HG03469 (cell line): ENCODE results near the gene TOR2A.
A peak's percentile ranks its signal among the peaks of the same experiment; 100 is the strongest.

Experiments
- ATAC-seq: cut with Tn5 transposase; IDR thresholded peaks from one replicate; pipeline ENCODE4 v1.9.1; 2021; ENCODE audit warnings: mild to moderate bottlenecking, moderate library complexity, moderate number of reproducible peaks; ENCODE audit not compliant: unreplicated experiment

TOR2A gene

GRCh38 chr9:127700594-127701255 is 34.4 kb downstream of the TOR2A start:
- no peak for ATAC-seq

DNA sequence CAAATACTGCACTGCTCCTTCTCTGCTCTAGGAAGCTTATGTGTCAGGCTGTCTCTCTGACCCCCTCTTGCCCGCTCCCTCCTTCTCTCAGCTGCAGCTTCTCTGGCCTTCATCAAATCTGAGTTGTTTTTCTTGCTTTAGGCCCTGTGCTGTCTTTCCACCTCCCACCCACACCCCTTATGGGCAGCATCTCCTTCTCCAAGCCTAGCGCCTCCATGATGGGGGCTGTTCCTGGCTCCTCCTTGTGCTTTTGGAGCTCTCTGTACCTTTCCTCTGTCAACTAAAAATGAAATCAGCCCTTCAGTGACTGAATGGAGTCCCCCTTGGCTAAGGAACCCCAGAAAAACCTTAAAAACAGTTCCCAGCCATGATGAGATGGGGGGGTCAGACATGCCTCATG is 35.0 kb downstream of the TOR2A start:
- ATAC-seq = no peak

- peak; percentile 74 for ATAC-seq
Observed at GRCh38 chr9:127698985-127699670, 36.0 kb downstream of the TOR2A start.

DNA sequence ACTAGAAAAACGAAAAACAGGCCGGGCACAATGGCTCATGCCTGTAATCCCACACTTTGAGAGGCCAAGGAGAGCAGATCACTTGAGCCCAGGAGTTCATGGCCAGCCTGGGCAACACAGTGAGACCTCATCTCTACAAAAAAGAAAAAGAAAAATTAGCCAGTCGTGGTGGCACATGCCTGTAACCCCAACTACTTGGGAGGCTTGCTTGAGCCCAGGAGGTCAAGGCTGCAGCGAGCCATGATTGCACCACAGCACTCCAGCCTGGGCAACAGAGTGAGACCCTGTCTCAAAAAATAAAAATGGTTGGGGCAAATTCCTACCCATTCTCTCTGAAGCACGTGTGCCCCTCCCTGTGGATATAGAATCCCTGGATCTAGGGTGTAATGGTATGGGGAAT is 36.7 kb downstream of the TOR2A start:
- no peak for ATAC-seq

GRCh38 chr9:127697575-127697974 is 37.5 kb downstream of the TOR2A start:
- ATAC-seq = no peak

DNA sequence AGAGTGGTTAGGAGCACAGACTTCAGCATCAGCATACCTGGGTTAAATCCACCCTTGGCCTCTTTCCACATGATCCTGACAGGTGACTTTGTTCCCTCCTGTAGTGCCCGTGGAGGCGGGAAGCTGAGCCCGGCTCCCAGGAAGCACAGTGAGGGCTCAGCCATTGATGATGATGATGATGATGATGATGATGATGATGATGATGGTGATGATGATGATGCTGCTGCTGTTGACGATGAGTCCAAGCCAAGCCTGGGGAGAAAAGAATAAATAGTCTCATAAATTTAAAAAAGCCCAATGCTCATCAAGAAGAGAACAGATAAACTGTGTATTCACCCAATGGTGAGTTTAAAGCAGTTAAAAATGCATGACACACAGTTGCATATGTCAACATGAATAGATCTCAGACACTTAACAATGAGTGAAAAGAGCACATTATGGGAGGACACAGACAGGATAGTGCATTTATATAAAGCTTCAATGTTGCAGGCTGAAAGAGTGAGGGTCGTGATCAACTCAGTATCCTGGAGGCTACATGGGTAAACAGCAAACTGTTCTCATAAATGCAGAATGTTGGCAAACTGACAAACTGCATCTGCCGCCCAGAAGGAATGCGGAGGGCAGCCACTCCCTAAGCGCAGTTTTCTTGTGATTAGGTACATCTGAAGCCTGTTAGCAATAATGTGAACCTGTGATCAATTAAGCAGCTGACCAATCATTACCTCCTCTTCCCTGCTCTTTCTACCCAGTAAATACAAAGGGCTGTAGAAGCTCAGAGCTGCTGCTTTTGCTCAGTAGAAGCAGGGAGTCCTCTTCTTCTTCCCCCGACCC is 40.0 kb downstream of the TOR2A start:
- ATAC-seq = no peak

GRCh38 chr9:127693697-127694096 is 41.4 kb downstream of the TOR2A start:
- ATAC-seq = no peak

GRCh38 chr9:127693143-127693542 is 42.0 kb downstream of the TOR2A start:
- no peak for ATAC-seq

GRCh38 chr9:127692071-127692470 is 43.0 kb downstream of the TOR2A start:
- no peak for ATAC-seq

GRCh38 chr9:127690735-127691134 is 44.4 kb downstream of the TOR2A start:
- no peak for ATAC-seq

GRCh38 chr9:127689329-127690000 is 45.6 kb downstream of the TOR2A start:
- ATAC-seq = no peak

- no peak for ATAC-seq
Observed at GRCh38 chr9:127686461-127687393, 48.4 kb downstream of the TOR2A start.

DNA sequence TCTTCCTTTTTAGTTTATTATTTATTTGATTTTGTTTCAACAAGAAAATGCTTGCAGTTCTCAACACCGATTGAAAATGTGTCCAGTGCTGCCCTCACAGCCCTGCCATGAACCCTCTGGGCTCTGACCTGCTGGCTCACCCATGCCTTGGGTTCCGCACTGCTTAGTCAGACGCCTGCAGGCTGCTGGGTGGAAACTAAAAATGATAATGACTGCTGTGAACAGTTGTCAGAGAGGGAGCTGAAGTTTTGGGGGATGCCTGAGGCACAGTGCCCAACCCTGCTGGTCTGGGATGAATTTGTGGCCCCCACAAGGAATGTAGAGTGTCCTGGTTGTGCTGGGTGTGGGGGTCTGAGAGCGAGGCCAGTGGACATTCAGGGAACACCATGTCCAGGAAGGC is 50.5 kb downstream of the TOR2A start:
- ATAC-seq = no peak

GRCh38 chr9:127683723-127684122 is 51.4 kb downstream of the TOR2A start:
- no peak for ATAC-seq

GRCh38 chr9:127682351-127683136 is 52.5 kb downstream of the TOR2A start:
- ATAC-seq = no peak
